ENCODE data around the gene TREML4. TPM values are rescaled to one million over a fixed set of nuclear protein-coding genes. Genes with fewer than 3 reads are reported as not detected.

TREML4 gene
- total and polyA plus RNA-seq, 5 experiments from 2014 or later: not detected

DNA sequence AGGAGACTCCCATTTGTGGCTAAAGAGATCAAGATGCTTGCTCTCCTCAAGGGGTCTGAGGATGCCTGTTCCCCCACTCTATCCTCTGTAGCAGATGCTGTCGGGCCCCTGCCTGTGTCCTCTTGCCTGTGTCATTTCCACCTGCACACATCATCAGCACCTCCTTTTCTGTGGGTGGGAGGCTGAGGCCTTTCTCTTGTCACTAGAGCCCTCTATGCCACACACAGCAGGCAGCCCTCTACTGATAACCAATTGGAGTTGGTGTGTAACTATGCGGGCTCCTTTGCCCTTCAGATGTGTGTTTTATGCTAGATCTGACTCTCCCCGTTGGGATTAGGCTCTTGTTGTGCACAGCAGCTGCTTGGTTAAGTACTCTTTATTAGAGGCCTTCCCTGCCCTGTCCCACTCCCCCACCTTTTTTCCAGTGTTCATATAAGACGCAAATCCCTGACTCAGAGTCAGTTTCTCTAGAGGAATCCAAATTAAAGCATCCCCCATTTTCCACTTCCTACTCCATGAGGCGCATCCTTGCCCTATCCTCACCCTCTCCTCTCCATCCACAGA lies 34.9 kb upstream of the TREML4 start:
- peaks cover 26 to 80% (median 64%) of the 10 kb centered on the region in 4 donors for H3K4me1 Mint-ChIP-seq
- POLR2A ChIA-PET: no interaction called here
- peaks cover 5 to 10% (median 6%) of the 10 kb centered on the region in 3 donors for H3K36me3 Mint-ChIP-seq
- peaks cover 0 to 11% (median 3%) of the 10 kb centered on the region in 9 donors for H3K9me3 Mint-ChIP-seq
- no peak for DNase-seq
- ATAC-seq: peak in 1 of 2 donors; percentile 53
- peak overlapping the region; percentile 11 to 90 (median 72) for H3K27ac Mint-ChIP-seq
- H3K27me3 Mint-ChIP-seq: no peaks in the 10 kb centered on the region
- no peak overlapping the region for H3K4me3 Mint-ChIP-seq

DNA sequence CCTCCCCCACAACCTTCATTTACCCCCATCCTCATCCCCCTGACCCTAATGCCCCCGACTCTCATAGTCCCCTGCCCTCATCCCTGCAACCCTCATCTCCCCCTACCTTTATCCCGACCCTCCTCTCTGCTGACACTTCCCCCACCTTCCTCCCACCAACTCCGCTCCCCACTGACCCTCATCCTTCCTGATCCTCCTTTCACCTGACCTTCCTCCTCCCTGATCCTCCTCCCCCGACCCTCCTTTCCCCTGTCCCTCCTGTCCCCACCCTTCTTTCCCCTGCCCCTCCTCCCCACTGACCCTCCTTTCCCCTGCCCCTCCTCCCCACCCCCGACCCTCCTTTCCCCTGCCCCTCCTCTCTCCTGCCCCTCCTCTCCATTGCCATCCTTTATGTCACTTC lies 34.3 kb upstream of the TREML4 start:
- no peaks in the 10 kb centered on the region for H3K27me3 Mint-ChIP-seq
- POLR2A ChIA-PET: no interaction called here
- H3K36me3 Mint-ChIP-seq: peaks cover 5 to 10% (median 6%) of the 10 kb centered on the region in 3 donors
- H3K9me3 Mint-ChIP-seq: peaks cover 0 to 11% (median 3%) of the 10 kb centered on the region in 9 donors
- peak overlapping the region in 7 of 10 donors; percentile 8 to 88 (median 79) for H3K27ac Mint-ChIP-seq
- H3K4me1 Mint-ChIP-seq: peaks cover 27 to 80% (median 64%) of the 10 kb centered on the region in 4 donors
- ATAC-seq (no peak), DNase-seq (no peak)
- no peak overlapping the region for H3K4me3 Mint-ChIP-seq

DNA sequence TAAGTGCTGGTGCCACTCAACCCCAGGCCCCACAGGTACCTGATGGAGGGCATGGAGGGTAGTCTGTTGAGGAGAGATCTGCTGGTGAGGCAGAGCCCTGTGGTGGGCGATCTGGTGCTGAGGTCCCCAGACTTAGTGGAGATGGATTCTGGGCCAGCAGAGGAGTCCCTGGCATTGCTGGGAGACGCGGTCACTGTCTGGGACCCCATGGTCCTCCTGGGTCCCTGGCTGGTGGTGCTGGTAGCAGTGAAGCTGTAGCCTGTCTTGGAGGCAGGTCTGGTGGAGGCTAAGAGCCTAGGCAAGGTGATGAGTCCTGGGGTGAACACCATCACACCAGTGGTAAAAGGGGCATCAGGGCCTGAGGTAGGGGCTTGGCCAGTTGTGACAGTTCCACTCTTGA lies 33.8 kb upstream of the TREML4 start:
- POLR2A ChIA-PET: no interaction called here
- Mint-ChIP-seq H3K4me1 (peaks cover 29 to 80% (median 68%) of the 10 kb centered on the region in 4 donors), H3K27me3 (no peaks in the 10 kb centered on the region), H3K27ac (peak overlapping the region in 9 of 10 donors; percentile 20 to 99 (median 66)), H3K36me3 (peaks cover 5 to 9% (median 6%) of the 10 kb centered on the region in 3 donors), H3K4me3 (no peak overlapping the region), H3K9me3 (peaks cover 0 to 9% (median 2%) of the 10 kb centered on the region in 9 donors)
- DNase-seq: no peak
- no peak for ATAC-seq

DNA sequence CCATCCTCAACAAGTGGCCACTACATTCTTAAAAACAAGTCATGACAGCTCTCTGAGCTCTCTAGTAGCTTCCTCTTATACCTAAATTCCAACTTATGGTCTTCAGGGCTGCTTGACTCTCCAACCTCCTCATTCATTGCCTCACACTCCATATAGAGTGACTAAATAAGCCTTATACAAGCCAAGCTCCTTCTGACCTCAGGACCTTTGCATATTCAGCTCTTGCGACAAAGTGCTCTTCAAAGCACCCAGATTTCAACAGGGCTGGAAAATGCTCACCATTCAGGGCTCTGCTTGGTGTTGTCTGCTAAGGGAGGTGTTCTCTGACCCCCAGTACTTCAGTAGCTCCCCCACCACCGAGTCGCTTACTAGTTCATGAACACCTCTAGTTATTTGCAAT lies 30.9 kb upstream of the TREML4 start:
- peaks cover 45 to 96% (median 90%) of the 10 kb centered on the region in 4 donors for H3K4me1 Mint-ChIP-seq
- POLR2A ChIA-PET: interaction anchor here (0.6 to 1.5 kb wide), 2 partner anchors 22 to 111 kb away, joined by 3 read pairs; no protein-coding TSS in a partner anchor
- peaks cover 0 to 6% (median 0%) of the 10 kb centered on the region in 3 donors for H3K36me3 Mint-ChIP-seq
- no peak overlapping the region for H3K4me3 Mint-ChIP-seq
- ATAC-seq (no peak), DNase-seq (no peak)
- H3K9me3 Mint-ChIP-seq: no peaks in the 10 kb centered on the region
- peak overlapping the region in 9 of 10 donors; percentile 31 to 99 (median 97) for H3K27ac Mint-ChIP-seq
- no peaks in the 10 kb centered on the region for H3K27me3 Mint-ChIP-seq

DNA sequence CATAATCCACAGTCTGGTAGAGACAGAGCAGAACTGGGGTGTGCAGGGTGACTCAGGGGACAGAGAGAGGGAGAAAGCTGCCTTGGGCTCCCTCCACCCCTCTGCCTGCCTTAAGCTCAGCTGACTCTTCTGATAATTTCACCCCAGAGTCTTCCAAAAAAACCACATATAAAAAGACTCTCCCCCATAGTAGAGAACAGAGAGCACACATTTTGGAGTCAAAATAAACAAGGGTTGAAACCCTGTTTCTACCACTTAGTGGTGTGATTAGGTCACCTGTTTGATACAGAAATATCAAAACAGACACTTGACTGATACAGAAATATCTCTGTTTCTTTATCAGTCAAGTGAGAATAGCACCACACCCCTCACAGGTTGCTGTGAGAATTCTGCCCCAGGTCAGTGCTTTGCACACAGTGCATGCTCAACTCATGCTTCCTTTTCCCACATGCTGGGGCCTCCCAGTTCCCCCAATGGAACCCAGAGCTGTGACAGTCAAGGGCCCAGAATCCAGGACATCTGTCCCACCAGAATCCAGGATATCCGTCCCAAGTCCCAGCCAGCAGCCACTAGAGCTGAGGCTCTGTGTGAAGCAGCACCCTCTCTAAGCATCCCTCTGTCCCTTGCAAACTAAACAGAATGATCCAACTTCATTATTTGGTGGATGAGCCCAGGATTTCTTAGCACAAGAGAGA lies 28.4 kb upstream of the TREML4 start:
- Mint-ChIP-seq H3K27ac (peak overlapping the region; percentile 96 to 99 (median 98)), H3K4me3 (peak overlapping the region; percentile 56 to 92 (median 75)), H3K4me1 (peaks cover 40 to 97% (median 86%) of the 10 kb centered on the region in 4 donors), H3K36me3 (peaks cover 0 to 2% (median 0%) of the 10 kb centered on the region in 3 donors), H3K27me3 (no peaks in the 10 kb centered on the region), H3K9me3 (no peaks in the 10 kb centered on the region)
- ATAC-seq: peak; percentile 47 to 52
- POLR2A ChIA-PET: interaction anchor here (1.0 to 1.6 kb wide), 3 partner anchors 9 to 135 kb away, joined by 4 to 5 read pairs (median 4); partner anchors contain the start of genes NCR2, NFYA and OARD1
- peak in 1 of 10 donors; percentile 11 for DNase-seq

DNA sequence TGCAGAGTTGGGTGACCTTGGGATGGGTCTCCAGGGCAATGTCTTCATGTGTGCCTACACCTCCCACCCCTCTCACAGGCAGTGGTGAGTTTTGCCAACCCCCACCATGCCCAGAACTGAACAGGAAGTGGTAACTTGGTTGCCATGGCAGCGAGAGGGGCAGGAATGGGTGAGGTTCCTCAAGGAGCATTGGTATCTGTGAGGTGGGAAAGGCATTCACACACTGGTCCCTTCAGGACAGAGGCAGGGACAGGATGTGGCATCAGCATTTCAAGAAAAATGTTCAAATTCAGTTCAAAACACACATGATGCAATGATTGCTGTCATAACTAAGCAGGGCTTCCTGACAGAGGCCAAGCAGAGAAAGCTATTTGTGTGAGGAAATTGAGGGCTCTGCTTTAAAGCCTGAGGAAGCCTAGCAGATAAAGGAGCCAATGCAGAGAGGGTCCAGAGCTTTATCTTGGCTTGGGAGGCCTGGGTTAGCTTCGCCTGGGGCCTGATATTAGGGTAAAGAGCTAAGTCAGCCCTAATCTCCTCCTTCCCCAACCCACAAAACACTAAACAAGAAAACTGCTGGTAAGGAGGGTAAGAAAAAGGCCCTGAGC lies 27.8 kb upstream of the TREML4 start:
- no peaks in the 10 kb centered on the region for H3K36me3 Mint-ChIP-seq
- ATAC-seq (peak; percentile 63 to 82), DNase-seq (peak; percentile 14 to 90 (median 78))
- no peaks in the 10 kb centered on the region for H3K27me3 Mint-ChIP-seq
- POLR2A ChIA-PET: interaction anchor here (0.9 to 1.6 kb wide), 5 partner anchors 8 to 134 kb away, joined by 3 to 7 read pairs (median 4); partner anchors contain the start of genes NCR2, NFYA and OARD1
- peak overlapping the region; percentile 96 to 99 (median 98) for H3K27ac Mint-ChIP-seq
- H3K4me1 Mint-ChIP-seq: peaks cover 40 to 92% (median 80%) of the 10 kb centered on the region in 4 donors
- H3K9me3 Mint-ChIP-seq: no peaks in the 10 kb centered on the region
- peak overlapping the region; percentile 56 to 92 (median 75) for H3K4me3 Mint-ChIP-seq

DNA sequence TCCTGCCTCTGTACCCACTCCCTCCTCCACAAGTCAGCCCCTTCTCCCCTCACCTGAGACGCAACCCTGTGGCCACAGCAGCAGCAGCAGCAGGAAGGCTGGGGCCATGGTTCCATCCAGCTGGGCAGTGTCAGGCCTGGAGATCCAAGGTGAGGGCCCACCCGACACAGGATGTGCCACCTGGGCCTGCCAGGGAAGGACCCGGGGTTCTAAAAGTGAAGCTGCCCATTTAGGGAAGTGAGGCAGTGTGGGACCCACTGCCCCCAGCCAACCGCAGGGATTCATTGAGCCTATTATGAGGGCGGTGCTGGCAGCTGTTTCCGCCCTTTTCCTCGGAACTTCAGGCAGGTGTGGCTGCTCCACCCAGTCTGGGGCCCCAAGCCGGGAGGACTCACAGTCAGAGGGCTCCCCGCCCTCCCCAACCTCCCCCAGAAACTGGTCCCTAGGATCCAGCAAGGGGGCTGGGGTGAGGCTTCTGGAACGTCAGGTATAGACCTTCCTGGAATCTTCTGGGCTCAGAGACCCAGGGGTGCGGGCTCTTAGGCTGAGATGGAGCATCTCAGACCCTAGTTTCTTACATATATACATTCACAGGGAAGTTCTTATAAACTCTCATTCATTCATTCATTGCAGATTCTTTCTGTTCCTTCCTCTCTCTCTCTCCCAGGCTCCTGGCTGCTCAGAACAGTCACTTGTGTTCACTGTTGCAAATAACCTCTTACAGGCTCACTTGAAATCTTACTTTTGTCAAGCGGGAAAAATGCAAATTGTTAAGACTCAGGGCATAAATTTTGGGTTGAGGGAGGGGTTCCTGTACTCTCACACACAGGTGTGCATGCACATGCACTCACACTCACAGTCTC lies 27.0 kb upstream of the TREML4 start, which contains the start of gene TREML2:
Gene TREML2, minus strand, starts transcription at position 249 of the 863 bp plus-strand sequence. Its CDS starts 141 bp downstream, at position 108.
- no peaks in the 10 kb centered on the region for H3K9me3 Mint-ChIP-seq
- POLR2A ChIA-PET: interaction anchor here (0.9 to 1.5 kb wide), 4 partner anchors 9 to 134 kb away, joined by 3 to 7 read pairs (median 4); partner anchors contain the start of genes NCR2, NFYA and OARD1
- H3K27ac Mint-ChIP-seq: peak within 1 kb of the TSS; percentile 96 to 99 (median 98)
- H3K36me3 Mint-ChIP-seq: no peaks in the 10 kb centered on the region
- ATAC-seq (peak; percentile 31 to 41), DNase-seq (peak in 4 of 10 donors; percentile 14 to 42 (median 26))
- peaks cover 40 to 84% (median 75%) of the 10 kb centered on the region in 4 donors for H3K4me1 Mint-ChIP-seq
- peak within 1 kb of the TSS; percentile 56 to 92 (median 75) for H3K4me3 Mint-ChIP-seq
- H3K27me3 Mint-ChIP-seq: no peaks in the 10 kb centered on the region

DNA sequence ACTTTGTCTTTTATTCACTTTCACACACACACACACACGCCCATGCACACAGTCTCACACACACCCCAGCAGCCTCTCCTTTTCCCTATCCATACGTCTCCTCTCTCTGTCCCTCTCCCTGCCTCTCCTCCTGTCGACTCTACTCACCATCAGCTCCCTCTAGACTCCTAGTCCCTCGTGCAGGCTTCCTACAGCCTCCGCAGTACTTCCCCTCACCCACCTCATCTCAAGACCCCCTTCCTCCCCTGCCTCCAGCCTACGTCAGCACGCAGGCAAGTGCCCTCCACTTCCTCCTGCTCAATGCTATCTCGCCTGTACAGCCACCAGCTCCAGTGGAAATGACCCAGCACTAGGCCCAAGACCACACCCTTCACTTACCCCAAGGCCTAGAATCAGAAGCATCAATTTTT lies 26.4 kb upstream of the TREML4 start:
- DNase-seq: peak in 2 of 10 donors; percentile 7 to 19
- Mint-ChIP-seq H3K27me3 (no peaks in the 10 kb centered on the region), H3K4me3 (peak overlapping the region; percentile 56 to 92 (median 75)), H3K36me3 (no peaks in the 10 kb centered on the region), H3K27ac (peak overlapping the region; percentile 96 to 99 (median 98)), H3K9me3 (no peaks in the 10 kb centered on the region), H3K4me1 (peaks cover 37 to 78% (median 70%) of the 10 kb centered on the region in 4 donors)
- ATAC-seq: no peak
- POLR2A ChIA-PET: no interaction called here

DNA sequence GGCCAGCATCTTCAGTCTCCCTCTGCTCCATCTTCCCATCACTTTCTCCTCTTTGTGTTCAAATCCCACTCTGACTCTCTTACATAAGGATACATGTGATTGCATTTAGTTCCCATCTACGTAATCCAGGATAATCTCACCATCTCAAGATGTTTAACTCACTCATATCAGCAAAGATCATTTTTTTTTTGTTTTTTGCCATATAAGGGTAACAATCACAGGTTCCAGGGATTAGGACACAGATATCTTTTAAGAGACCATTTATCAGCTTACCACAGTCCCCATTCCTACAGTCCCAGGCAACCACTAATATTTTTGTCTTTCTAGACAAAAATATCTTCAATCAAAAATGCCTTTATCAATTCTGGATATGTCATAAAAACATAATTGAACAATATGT lies 24.0 kb upstream of the TREML4 start:
- H3K27me3 Mint-ChIP-seq: no peaks in the 10 kb centered on the region
- H3K36me3 Mint-ChIP-seq: peaks cover 0 to 2% (median 0%) of the 10 kb centered on the region in 3 donors
- ATAC-seq (no peak), DNase-seq (no peak)
- POLR2A ChIA-PET: no interaction called here
- peaks cover 0 to 2% (median 0%) of the 10 kb centered on the region in 9 donors for H3K9me3 Mint-ChIP-seq
- H3K4me3 Mint-ChIP-seq: peak overlapping the region in 1 of 10 donors; percentile 11
- peak overlapping the region; percentile 17 to 99 (median 62) for H3K27ac Mint-ChIP-seq
- peaks cover 35 to 71% (median 50%) of the 10 kb centered on the region in 4 donors for H3K4me1 Mint-ChIP-seq

DNA sequence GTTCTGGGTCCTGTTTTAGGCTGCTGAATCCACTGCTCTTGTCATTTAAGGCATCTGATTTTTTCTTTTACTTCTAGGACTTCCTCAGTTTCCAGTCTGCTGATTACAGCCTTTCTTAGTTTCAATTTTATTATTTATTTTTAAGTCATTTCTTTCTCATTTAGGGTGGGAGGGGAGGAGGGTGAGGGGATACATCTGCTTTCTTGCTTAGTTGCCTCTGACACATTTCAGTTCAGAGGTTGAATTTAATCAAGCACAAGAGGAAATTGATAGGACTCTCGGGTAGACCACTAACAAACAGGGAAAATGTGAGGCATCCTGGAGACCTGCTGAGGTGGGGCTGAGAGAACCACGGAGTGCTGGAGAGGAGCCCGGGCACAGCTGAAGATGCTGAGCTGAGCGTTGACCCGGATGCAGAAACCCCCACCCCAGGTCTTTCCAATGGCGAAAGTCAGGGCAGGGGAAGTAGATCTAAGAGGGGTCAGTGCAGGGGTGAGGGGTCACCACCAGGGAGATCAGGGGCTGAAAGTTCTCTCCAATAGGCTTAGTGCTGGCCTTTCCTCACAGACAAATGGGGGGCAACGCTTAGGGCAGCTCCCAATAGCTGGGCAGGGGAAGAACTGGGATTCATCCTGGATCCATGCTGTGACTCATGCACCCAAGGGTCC lies 19.6 kb upstream of the TREML4 start:
- no peak for ATAC-seq
- peak overlapping the region in 1 of 10 donors; percentile 34 for H3K4me3 Mint-ChIP-seq

More for the DNA sequence above, 19.6 kb upstream of the TREML4 start:
- POLR2A ChIA-PET: interaction anchor here (1.1 kb wide), 1 partner anchor 9 kb away, joined by 4 read pairs; no protein-coding TSS in a partner anchor
- H3K4me1 Mint-ChIP-seq: peaks cover 11 to 49% (median 12%) of the 10 kb centered on the region in 4 donors
- peak overlapping the region in 5 of 10 donors; percentile 39 to 82 (median 61) for H3K27ac Mint-ChIP-seq
- no peaks in the 10 kb centered on the region for H3K27me3 Mint-ChIP-seq
- peaks cover 0 to 2% (median 0%) of the 10 kb centered on the region in 9 donors for H3K9me3 Mint-ChIP-seq
- no peak for DNase-seq
- peaks cover 0 to 2% (median 0%) of the 10 kb centered on the region in 3 donors for H3K36me3 Mint-ChIP-seq

All from naive thymus-derived CD8-positive, alpha-beta T cell (primary cell).